HL-60 (cell line): ENCODE data around the gene CDH23.

Source experiments
- DNase-seq, 2 experiments: peaks; one replicate each; pipeline ENCODE4 v3.0.0-alpha.2; 2010 to 2020; ENCODE audit warnings: low read depth in 1 of 2, low spot score in 1 of 2
- H3K27ac ChIP-seq: fragments of 250-450 bp; sonication (Bioruptor Pico); replicated peaks from 2 replicates; pipeline ENCODE4 v1.5.1; 2020; ENCODE audit warnings: mild to moderate bottlenecking, moderate library complexity
- H3K27me3 ChIP-seq: fragments of 250-450 bp; sonication (Bioruptor Pico); 2 replicates; pipeline ENCODE4 v1.5.1; 2021; ENCODE audit warnings: mild to moderate bottlenecking, moderate library complexity; ENCODE audit not compliant: insufficient read depth, poor library complexity, severe bottlenecking
- H3K4me3 ChIP-seq: replicated peaks from 2 replicates; pipeline ENCODE4 v1.5.1; 2011; ENCODE audit warnings: mild to moderate bottlenecking, control low read depth, low read length; ENCODE audit not compliant: insufficient read depth
- CTCF ChIP-seq: IDR thresholded peaks from one replicate; pipeline ENCODE4 v1.5.1; 2011; ENCODE audit warnings: low read length, control low read depth, inconsistent platforms; ENCODE audit not compliant: insufficient read depth
- GABPA ChIP-seq: IDR thresholded peaks from 2 replicates; pipeline ENCODE4 v1.6.1; 2012; ENCODE audit warnings: low read depth
- POLR2AphosphoS5 ChIP-seq: IDR thresholded peaks from 2 replicates; pipeline ENCODE4 v1.6.1; 2012; ENCODE audit warnings: low read depth
- REST ChIP-seq: IDR thresholded peaks from 2 replicates; pipeline ENCODE4 v1.6.1; 2012; ENCODE audit warnings: low read depth; ENCODE audit not compliant: insufficient replicate concordance
- SPI1 ChIP-seq: IDR thresholded peaks from 2 replicates; pipeline ENCODE4 v1.6.1; 2012; ENCODE audit warnings: low read depth, mild to moderate bottlenecking, borderline replicate concordance

The CDH23 gene

GRCh38 chr10:71577345-71577744 is 180.6 kb downstream of the CDH23 start:
- Histone ChIP-seq H3K27me3 (no peaks in the 10 kb centered on the region), H3K4me3 (no peak overlapping the region), H3K27ac (no peak overlapping the region)
- TF ChIP-seq GABPA (no peak), POLR2AphosphoS5 (no peak), CTCF (no peak), SPI1 (no peak), REST (no peak)
- no peak for DNase-seq

GRCh38 chr10:71578069-71578468 is 181.3 kb downstream of the CDH23 start:
- Histone ChIP-seq H3K27me3 (no peaks in the 10 kb centered on the region), H3K27ac (no peak overlapping the region), H3K4me3 (no peak overlapping the region)
- TF ChIP-seq GABPA (no peak), POLR2AphosphoS5 (no peak), CTCF (no peak), REST (peak; percentile 84)
- DNase-seq, result no peak

GRCh38 chr10:71579668-71580067 is 182.9 kb downstream of the CDH23 start:
- Histone ChIP-seq H3K4me3 (no peak overlapping the region), H3K27ac (no peak overlapping the region), H3K27me3 (no peaks in the 10 kb centered on the region)
- no peak for DNase-seq
- TF ChIP-seq SPI1 (no peak), POLR2AphosphoS5 (no peak), GABPA (no peak), CTCF (no peak), REST (no peak)
